ENCODE results near the gene PUM1.
"Not testable (repeated sequence)": the region's sequence is repeated elsewhere in the genome, so short reads cannot be mapped to it uniquely, and the experiment has no call there.

The PUM1 gene

DNA sequence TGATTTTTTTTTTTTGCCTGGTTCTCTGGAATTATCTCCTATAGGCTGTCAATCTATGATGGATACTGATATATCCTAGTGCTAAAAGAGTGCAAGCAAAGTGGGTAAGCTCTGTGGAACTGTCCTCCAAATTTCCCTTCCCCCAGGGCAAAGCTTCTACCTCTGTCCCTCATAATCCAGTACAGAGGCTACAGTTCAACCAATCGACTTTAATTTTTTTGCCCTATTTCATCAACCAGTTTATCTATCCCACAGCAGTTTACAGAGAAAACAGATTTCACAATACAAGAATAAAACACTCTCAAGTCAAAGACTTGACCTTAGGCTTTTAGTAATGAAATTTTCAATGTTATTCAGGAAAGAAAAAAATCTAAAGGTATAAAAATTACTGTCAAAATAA lies 13.9 kb downstream of the PUM1 start:
- H3K27ac ChIP-seq: no peak overlapping the region
- TF ChIP-seq ZFX (IDR thresholded peaks at IDR 0.05): no peak
- TF ChIP-seq, protein P1, sequence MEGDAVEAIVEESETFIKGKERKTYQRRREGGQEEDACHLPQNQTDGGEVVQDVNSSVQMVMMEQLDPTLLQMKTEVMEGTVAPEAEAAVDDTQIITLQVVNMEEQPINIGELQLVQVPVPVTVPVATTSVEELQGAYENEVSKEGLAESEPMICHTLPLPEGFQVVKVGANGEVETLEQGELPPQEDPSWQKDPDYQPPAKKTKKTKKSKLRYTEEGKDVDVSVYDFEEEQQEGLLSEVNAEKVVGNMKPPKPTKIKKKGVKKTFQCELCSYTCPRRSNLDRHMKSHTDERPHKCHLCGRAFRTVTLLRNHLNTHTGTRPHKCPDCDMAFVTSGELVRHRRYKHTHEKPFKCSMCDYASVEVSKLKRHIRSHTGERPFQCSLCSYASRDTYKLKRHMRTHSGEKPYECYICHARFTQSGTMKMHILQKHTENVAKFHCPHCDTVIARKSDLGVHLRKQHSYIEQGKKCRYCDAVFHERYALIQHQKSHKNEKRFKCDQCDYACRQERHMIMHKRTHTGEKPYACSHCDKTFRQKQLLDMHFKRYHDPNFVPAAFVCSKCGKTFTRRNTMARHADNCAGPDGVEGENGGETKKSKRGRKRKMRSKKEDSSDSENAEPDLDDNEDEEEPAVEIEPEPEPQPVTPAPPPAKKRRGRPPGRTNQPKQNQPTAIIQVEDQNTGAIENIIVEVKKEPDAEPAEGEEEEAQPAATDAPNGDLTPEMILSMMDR (conservative IDR thresholded peaks at IDR 0.05): no peak

DNA sequence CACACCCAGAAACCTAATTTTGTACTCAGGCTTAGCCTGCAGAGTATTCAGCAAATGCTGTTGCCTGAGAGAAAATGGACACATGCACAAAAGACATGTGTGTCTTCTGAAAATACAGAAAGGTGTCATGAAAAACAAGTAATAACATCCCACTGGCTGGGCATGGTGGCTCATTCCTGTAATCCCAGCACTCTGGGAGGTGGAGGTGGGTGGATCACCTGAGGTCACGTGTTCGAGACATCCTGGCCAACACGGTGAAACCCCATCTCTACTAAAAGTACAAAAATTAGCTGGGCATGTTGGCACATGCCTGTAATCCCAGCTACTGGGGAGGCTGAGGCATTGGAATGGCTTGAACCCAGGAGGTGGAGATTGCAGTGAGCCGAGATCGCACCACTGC lies 18.0 kb downstream of the PUM1 start:
- not testable (repeated sequence) for H3K27ac ChIP-seq

DNA sequence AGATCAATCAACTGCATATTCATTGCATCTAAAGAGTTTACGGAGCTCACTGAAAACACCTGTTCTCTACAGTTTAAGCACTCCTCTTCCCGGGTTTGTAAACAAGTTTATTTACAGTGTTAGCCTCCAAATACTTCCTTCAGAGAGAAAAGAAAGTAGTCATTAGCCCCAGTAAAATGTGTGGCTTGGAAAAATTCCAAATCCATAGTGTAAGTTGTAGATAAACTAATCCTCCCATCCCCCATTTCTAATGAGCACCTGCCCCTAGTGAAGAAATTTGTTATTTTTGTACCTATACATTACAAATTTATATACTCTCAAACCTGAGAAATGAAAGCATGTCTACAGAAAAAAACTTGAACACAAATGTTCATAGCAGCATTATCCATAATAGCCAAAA lies 21.9 kb downstream of the PUM1 start:
- no peak for TF ChIP-seq ZFX (IDR thresholded peaks at IDR 0.05)
- TF ChIP-seq, protein P1 (conservative IDR thresholded peaks at IDR 0.05): no peak
- H3K27ac ChIP-seq: no peak overlapping the region

DNA sequence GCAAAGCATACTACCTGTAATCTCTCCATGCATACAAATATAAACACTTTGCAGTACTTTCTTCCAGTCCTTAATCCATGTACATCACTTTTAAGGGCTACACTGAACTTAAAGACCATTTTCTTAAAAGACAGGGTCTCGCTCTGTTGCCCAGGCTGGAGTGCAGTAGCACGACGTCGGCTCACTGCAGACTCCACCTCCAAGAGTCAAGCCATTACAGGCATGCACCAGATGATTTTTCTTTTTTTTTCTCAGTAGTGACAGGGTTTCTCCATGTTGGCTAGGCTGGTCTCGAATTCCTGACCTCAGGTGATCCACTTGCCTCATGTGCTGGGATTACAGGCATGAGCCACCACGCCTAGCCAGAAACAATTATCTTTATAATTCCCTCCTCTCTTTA lies 22.9 kb downstream of the PUM1 start:
- TF ChIP-seq, protein P1 (conservative IDR thresholded peaks at IDR 0.05): no peak
- TF ChIP-seq ZFX (IDR thresholded peaks at IDR 0.05): no peak
- no peak overlapping the region for H3K27ac ChIP-seq

DNA sequence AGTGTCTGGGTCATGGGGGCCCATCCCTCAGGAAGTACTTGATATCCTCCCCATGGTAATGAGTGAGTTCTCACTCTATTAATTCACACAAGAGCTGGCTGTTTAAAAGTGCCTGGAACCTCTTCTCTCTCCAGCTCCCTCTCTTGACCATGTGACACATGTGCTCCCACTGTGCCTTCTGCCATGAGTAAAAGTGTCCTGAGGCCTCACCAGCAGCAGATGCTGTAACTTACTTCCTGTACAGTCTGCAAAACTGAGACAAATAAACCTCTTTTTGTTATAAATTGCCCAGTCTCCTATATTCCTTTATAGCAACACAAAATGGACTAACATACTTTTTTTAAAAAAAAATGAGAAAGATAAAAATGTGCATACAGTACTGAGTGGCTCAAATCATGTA lies 24.0 kb downstream of the PUM1 start:
- no peak for TF ChIP-seq ZFX (IDR thresholded peaks at IDR 0.05)
- TF ChIP-seq, protein P1 (conservative IDR thresholded peaks at IDR 0.05): no peak
- no peak overlapping the region for H3K27ac ChIP-seq

DNA sequence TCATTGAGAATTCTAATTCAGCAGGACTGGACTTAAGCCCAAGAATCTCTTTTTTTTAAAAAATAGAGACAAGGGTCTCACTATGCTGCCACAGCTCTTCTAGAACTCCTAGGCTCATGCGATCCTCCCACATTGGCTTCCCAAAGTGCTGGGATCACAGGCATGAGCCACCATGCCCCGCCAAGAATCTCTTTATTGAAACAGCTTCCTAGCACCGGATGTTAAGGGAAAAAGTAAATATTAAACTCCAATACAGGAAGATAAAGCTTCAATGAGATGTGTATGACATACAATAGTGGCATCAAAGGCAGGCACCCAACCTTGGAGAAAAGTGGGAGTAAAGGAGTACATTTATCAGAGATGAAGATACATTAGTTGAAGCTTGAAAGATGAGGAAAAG lies 25.5 kb downstream of the PUM1 start:
- TF ChIP-seq, protein P1 (conservative IDR thresholded peaks at IDR 0.05): no peak
- TF ChIP-seq ZFX (IDR thresholded peaks at IDR 0.05): no peak
- no peak overlapping the region for H3K27ac ChIP-seq

DNA sequence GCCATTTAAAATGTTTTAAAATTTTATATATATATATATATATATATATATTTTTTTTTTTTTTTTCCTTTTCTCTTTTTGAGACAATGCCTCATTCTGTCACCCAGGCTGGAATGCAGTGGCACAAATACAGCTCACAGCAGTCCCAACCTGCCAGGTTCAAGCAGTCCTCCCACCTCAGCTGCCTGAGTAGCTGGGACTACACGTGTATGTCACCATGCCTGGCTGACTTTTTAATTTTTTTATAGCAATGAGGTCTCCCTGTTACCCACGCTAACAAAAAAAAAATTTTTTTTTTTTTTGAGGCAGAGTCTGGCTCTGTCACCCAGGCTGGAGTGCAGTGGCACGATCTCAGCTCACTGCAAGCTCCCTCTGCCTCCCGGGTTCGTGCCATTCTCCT lies 26.6 kb downstream of the PUM1 start:
- not testable (repeated sequence) for H3K27ac ChIP-seq

DNA sequence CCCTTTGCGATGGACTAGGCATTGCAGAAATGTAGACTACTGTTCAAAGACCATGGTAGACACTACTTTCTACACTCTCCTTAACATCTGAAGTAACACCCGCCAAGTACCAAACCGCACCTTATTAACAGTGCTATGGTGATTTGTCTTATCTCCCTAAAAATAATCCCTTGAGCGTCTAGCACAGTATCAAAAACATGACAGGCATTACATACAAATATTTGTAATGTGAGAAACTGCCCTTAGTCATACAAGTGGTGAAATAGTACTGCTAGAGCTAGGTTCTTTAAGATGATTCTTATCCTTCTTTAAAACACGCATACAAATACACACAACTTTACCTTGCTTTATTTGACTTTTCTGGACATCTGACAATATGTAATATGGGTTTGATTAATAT lies 27.2 kb downstream of the PUM1 start:
- H3K27ac ChIP-seq: no peak overlapping the region

More for the DNA sequence above, 27.2 kb downstream of the PUM1 start:
- TF ChIP-seq ZFX (IDR thresholded peaks at IDR 0.05): no peak
- TF ChIP-seq, protein P1 (conservative IDR thresholded peaks at IDR 0.05): no peak
